Activated CD4-positive, alpha-beta T cell treated with anti-CD3 and anti-CD28 coated beads, Interleukin-2, amount 10 ng/mL, durations not matched to agents 7 days and 5 days (primary cell): ENCODE measurements around the gene ARHGAP23. TPM values are rescaled to one million over a fixed set of nuclear protein-coding genes. Genes with fewer than 3 reads are reported as not detected.

Experiments used
- CTCF ChIA-PET: fragments of 350-600 bp; sonication (Branson Sonifier 250); formaldehyde crosslinking; loops from one replicate; lab custom pipeline; 2021; ENCODE audit warnings: antibody characterized with exemption; lab: Charles Lee
- POLR2A ChIA-PET: fragments of 350-600 bp; sonication (Branson Sonifier 250); formaldehyde crosslinking; loops from one replicate; lab custom pipeline; 2021; ENCODE audit warnings: antibody characterized with exemption; lab: Charles Lee
- DNase-seq: peaks from one replicate; pipeline ENCODE4 v3.0.0-alpha.2; 2020
- H3K27ac Mint-ChIP-seq: one replicate; pipeline ENCODE4 v1.8.0; 2021; ENCODE audit warnings: mild to moderate bottlenecking, moderate library complexity, mixed read lengths
- H3K27me3 Mint-ChIP-seq: one replicate; pipeline ENCODE4 v1.8.0; 2021; ENCODE audit warnings: mixed read lengths
- H3K36me3 Mint-ChIP-seq: one replicate; pipeline ENCODE4 v1.8.0; 2021; ENCODE audit warnings: low read depth, mixed read lengths
- H3K4me1 Mint-ChIP-seq: one replicate; pipeline ENCODE4 v1.8.0; 2021; ENCODE audit warnings: mixed read lengths
- H3K4me3 Mint-ChIP-seq: one replicate; pipeline ENCODE4 v1.8.0; 2021; ENCODE audit warnings: mild to moderate bottlenecking, moderate library complexity, mixed read lengths
- H3K9me3 Mint-ChIP-seq: one replicate; pipeline ENCODE4 v1.8.0; 2021; ENCODE audit warnings: mixed read lengths
- total RNA-seq, 2 experiments: library from RNA; stranded (reverse); gene quantifications; one replicate each; pipeline ENCODE4 v1.2.3, GENCODE V29; 2021

The ARHGAP23 gene
- total RNA-seq, 2 experiments from 2014 or later, result 0.17 to 0.23 TPM

DNA sequence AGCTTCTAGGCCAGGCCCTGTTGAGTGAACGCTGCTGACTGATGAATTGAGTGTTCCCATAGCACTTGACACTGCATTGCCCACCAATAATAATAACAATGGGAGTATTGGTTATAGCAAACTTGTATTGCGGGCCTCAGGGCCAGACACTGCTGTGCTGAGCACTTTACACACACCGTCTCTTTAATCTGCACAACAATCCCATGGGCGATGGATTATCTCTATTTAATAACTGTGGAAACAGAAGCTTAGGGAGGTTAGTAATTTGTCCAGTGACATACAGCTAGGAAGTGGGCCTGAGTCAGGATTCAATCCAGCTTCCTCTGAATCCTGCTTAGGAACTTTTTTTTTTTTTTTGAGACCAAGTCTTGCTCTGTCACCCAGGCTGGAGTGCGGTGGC lies 11.2 kb downstream of the ARHGAP23 start:
- H3K27ac Mint-ChIP-seq, result no peak overlapping the region
- no peak for DNase-seq
- peaks cover 5% of the 10 kb centered on the region for H3K4me1 Mint-ChIP-seq
- H3K27me3 Mint-ChIP-seq, result peaks cover 7% of the 10 kb centered on the region
- ChIA-PET POLR2A (no interaction called here), CTCF (interaction anchor here (0.6 to 1.7 kb wide), 5 partner anchors 10 to 228 kb away, joined by 3 to 5 read pairs (median 4); no protein-coding TSS in a partner anchor)
- H3K4me3 Mint-ChIP-seq, result no peak overlapping the region
- H3K9me3 Mint-ChIP-seq, result no peaks in the 10 kb centered on the region
- no peaks in the 10 kb centered on the region for H3K36me3 Mint-ChIP-seq

DNA sequence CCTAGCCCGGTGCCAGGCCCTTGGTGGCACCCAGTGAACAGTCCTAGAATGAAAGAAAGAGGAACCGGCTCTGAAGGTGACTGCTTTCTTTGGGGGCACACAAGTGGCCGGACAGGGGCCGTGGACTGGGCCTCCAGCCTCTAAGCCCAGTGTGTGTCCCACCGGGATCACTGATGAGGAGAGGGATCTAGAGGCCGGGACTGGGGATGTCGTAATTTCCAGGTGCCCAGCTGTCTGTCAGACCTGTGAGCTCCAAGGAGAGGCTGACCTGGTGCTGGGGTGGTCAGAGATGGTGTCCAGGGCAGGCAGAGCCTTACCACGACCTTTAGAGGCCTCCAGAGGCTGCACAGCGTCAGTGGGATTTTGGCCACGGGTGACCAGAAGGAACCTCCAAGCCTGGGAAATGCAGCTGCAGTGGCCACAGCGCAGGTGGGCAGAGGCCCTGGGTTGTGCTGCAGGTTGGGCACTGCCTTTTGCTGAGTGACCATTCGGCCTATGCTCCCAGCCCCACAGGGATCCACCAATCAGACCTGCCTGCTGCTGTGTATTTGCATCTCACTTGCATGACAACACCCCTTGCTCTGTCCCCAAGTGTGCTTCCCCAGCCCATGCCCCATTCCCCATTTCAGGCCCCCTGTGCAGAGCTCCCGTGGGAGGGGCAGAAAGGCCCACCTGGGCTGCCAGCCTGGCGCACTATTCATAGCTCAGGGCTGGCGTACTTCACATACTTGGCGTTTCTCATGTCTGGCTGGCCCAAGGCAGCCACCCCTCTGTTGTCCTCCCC lies 12.5 kb downstream of the ARHGAP23 start:
- H3K27ac Mint-ChIP-seq, result no peak overlapping the region
- no peaks in the 10 kb centered on the region for H3K9me3 Mint-ChIP-seq
- H3K4me3 Mint-ChIP-seq, result no peak overlapping the region
- no peaks in the 10 kb centered on the region for H3K36me3 Mint-ChIP-seq
- ChIA-PET POLR2A (no interaction called here), CTCF (interaction anchor here (0.6 kb wide), 1 partner anchor 29 kb away, joined by 4 read pairs; no protein-coding TSS in a partner anchor)
- peaks cover 8% of the 10 kb centered on the region for H3K27me3 Mint-ChIP-seq
- DNase-seq, result no peak
- peaks cover 5% of the 10 kb centered on the region for H3K4me1 Mint-ChIP-seq

DNA sequence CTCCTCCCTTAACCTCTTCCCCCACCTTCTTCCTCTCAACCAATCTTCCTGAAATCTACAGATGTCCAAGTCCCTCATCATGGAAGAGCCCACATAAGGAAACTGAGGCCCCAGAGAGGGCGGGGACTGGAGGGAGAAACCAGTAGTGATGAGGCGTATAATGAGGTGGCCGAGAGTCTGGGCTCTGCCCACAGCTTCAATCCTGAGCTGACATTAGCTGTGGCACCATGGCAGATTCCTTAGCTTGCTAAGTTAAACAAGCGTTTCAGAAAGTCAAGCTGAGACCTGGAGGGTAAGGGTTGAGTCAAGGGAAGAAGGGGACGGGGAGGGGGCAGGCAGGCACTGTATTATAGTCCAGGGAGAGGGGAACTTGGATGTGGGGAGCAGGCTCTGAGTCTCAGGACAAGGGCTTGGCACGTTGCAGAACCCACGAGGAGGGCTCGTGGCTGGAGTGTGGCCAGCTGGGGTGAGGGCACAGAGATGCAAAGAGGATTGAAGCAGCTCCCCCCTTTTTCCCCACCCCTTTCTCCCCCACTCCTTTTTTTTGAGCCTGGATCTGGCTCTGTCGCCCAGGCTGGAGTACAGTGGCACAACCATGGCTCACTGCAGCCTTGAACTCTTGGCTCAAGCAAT lies 13.3 kb downstream of the ARHGAP23 start:
- CTCF ChIA-PET, result interaction anchor here (0.6 kb wide), 1 partner anchor 29 kb away, joined by 4 read pairs; no protein-coding TSS in a partner anchor
- no peak for DNase-seq
- Mint-ChIP-seq H3K4me1 (peaks cover 5% of the 10 kb centered on the region), H3K9me3 (no peaks in the 10 kb centered on the region), H3K36me3 (no peaks in the 10 kb centered on the region), H3K27me3 (peaks cover 8% of the 10 kb centered on the region), H3K4me3 (no peak overlapping the region), H3K27ac (no peak overlapping the region)
- POLR2A ChIA-PET, result no interaction called here

DNA sequence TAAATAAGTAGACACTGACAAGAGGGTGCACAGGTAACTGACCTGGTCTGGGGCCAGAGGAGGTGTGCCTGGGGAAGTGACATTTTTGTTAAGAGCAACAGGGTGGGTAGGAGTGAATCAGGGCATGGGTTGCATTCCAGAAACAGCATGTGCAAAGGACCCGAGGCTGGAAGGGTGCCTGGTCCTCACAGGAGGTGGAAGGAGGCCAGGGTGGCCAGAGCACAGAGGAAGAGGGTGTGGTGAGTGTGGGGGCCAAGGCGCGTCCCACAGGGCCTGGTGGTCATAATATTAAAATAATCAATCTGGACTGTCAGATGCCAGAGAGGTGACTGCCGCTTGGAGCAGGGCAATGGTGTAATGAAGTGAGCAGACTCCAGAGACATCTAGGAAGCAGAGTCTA lies 14.3 kb downstream of the ARHGAP23 start:
- H3K27me3 Mint-ChIP-seq, result peaks cover 6% of the 10 kb centered on the region
- POLR2A ChIA-PET, result no interaction called here
- CTCF ChIA-PET, result no interaction called here

DNA sequence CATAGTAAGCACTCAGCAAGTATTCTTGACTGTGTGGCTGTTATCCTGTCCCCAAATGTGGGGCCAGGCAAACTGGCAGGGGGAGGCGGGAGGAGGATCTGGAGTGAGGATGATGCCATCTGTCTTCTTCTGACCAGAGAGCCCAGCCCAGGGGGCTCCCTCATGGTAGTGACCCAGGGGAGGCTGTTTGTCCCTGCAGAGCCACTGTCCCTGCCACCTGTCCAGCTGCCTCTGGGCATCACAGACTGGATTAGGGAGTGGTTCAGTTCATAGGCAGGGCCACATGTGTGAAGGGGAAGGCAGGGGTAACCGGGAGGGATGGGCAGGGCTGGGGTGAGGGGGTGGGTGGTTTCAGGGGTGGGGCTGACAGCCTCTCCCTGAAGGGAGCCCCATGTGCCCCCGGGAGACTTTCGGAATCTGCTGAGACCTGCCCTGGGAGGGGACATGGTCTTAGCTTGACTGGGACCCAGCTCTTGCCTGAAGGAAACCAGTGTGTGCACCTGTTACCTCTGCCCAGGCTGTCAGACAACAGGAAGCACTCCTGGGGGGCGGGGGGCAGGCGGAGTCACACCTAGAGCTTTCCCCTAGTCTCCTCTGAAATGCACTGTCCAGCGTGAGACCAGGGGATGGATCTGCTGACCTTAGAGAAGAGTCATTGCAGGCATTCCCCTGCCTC lies 15.2 kb downstream of the ARHGAP23 start:
- H3K4me3 Mint-ChIP-seq, result no peak overlapping the region
- peaks cover 6% of the 10 kb centered on the region for H3K27me3 Mint-ChIP-seq
- ChIA-PET CTCF (no interaction called here), POLR2A (no interaction called here)
- DNase-seq, result no peak
- no peaks in the 10 kb centered on the region for H3K9me3 Mint-ChIP-seq
- no peaks in the 10 kb centered on the region for H3K36me3 Mint-ChIP-seq
- H3K4me1 Mint-ChIP-seq, result peaks cover 5% of the 10 kb centered on the region
- H3K27ac Mint-ChIP-seq, result no peak overlapping the region

More for the DNA sequence above, 14.3 kb downstream of the ARHGAP23 start:
- no peak overlapping the region for H3K4me3 Mint-ChIP-seq
- no peak overlapping the region for H3K27ac Mint-ChIP-seq
- H3K4me1 Mint-ChIP-seq, result peaks cover 5% of the 10 kb centered on the region
- no peaks in the 10 kb centered on the region for H3K36me3 Mint-ChIP-seq
- no peak for DNase-seq
- H3K9me3 Mint-ChIP-seq, result no peaks in the 10 kb centered on the region

DNA sequence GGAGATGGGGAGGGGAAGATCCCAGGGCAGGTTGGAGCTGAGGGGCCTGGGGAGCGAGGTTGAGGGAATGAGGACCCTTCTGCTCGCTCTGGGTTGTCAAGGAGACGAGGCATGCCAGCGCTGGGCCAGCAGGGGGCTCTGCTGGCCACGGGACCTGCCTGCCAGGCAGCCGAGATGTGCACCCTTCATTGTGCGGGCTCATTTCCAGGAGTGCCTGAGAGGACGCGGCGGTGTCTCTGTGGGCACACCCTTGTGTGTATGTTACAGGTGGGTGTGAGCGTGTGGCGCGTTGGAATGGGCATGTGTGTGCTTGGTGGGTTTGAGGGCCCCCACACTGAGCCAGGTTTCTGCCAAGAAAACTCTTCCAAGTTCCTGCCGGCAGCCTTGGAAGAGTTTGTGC lies 15.9 kb downstream of the ARHGAP23 start:
- Mint-ChIP-seq H3K4me3 (no peak overlapping the region), H3K27ac (no peak overlapping the region), H3K27me3 (peaks cover 6% of the 10 kb centered on the region), H3K36me3 (no peaks in the 10 kb centered on the region), H3K4me1 (peaks cover 5% of the 10 kb centered on the region), H3K9me3 (no peaks in the 10 kb centered on the region)
- CTCF ChIA-PET, result no interaction called here
- DNase-seq, result peak; percentile 51
- POLR2A ChIA-PET, result no interaction called here

DNA sequence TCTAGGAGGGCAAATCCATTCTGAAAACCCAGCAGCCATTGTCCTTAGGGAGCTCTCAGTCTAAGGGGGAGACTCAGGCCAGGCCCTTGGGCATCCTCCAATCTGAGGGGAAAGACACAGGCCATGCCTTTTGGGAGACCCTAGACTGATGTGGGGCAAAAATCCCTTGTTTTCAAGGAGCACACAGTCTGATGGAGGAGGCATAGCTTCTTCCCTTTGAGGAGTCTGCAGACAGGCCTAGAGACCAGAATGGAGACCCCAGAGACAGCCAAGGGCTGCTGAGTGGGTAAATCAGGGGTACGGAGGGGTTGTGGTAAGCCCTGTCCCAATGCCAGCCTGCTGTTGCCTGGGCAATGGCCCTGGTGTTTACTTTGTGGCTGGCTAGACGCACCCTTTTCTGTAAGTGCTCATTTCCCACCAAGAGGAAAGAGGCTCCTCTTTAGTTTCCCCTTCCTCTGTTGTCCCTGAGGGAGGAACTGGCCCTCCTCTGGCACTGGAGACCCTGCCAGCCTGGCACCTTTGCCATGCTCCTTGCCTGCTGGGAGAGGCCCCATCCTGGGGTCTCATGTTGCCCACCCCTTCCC lies 19.3 kb downstream of the ARHGAP23 start:
- H3K4me1 Mint-ChIP-seq, result peaks cover 5% of the 10 kb centered on the region
- no peaks in the 10 kb centered on the region for H3K36me3 Mint-ChIP-seq
- no peak overlapping the region for H3K27ac Mint-ChIP-seq
- no peak for DNase-seq
- H3K9me3 Mint-ChIP-seq, result no peaks in the 10 kb centered on the region
- no peak overlapping the region for H3K4me3 Mint-ChIP-seq
- H3K27me3 Mint-ChIP-seq, result peaks cover 15% of the 10 kb centered on the region
- CTCF ChIA-PET, result interaction anchor here (0.8 to 1.1 kb wide), 2 partner anchors 13 to 115 kb away, joined by 3 read pairs; no protein-coding TSS in a partner anchor
- POLR2A ChIA-PET, result no interaction called here

DNA sequence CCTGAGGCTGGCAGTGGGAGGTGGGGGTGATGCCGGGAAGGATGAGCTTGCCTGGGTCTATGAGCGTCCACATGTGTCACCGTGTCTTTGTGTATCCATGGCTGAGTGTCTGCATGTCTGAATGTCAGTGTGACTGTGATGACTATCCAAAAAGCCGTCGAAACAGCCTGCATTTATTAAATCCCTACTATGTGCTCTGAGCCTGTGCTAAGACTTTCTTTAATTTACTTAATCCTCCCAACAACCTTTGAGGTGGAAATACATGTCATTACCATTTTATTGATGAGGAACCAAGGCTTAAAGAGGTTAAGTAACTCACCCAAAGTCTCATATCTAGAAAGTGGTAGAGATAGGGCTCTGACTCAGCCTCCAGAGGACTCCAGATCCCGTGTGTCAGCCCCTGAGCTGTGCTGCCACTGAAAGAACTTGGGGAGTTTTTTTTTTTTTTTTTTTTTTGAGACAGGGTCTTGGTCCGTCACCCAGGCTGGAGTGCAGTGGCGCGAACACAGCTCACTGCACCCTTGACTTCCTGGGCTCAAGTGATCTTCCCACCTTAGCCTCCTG lies 20.0 kb downstream of the ARHGAP23 start:
- Mint-ChIP-seq H3K4me1 (peaks cover 10% of the 10 kb centered on the region), H3K36me3 (no peaks in the 10 kb centered on the region), H3K4me3 (no peak overlapping the region), H3K27me3 (peaks cover 22% of the 10 kb centered on the region), H3K9me3 (no peaks in the 10 kb centered on the region), H3K27ac (no peak overlapping the region)
- ChIA-PET POLR2A (no interaction called here), CTCF (no interaction called here)
- DNase-seq, result no peak

DNA sequence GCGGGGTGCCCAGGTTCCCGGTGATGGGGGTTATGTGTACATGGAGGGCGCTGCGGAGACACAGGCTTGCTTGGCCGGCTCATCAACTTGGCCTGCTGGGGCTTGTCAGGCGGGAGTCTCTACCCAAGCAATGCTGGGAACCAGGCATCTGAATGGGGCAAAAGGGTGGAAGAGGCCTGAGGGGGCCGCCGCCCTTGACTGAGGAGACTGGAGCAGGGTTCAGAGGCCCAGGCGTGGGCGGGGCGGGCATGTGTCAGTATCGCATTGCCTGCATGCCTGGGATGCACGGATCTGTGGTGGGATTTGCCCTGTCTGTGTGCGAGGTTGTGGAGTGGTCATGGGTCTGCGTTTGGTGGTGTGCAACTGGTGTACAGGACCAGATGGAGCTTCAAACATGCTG lies 21.1 kb downstream of the ARHGAP23 start:
- Mint-ChIP-seq H3K27ac (no peak overlapping the region), H3K4me3 (no peak overlapping the region), H3K27me3 (peaks cover 22% of the 10 kb centered on the region), H3K9me3 (no peaks in the 10 kb centered on the region), H3K4me1 (peaks cover 6% of the 10 kb centered on the region), H3K36me3 (no peaks in the 10 kb centered on the region)
- CTCF ChIA-PET, result no interaction called here
- POLR2A ChIA-PET, result no interaction called here
- DNase-seq, result no peak

DNA sequence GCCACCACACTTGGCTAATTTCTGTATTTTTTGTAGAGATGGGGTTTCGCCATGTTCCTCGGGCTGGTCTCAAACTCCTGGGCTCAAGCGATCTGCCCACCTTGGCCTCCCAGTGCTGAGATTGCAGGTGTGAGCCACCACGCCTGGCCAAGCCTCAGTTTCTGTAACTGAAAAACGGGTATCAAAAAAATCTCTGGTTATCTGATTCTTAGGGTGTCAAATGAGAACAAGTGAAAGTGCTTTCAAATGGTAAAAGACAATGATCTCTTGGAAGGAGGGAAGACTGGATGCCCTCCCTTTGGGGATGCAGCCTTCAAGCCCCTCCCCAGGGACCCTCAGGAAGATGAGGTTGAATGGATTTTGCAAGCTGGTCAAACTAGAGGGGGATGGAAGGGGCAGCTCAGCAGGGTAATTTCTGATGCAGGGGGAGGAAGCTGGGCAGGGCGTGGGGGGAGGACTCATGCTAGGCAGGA lies 22.3 kb downstream of the ARHGAP23 start:
- no peak overlapping the region for H3K4me3 Mint-ChIP-seq
- CTCF ChIA-PET, result no interaction called here

DNA sequence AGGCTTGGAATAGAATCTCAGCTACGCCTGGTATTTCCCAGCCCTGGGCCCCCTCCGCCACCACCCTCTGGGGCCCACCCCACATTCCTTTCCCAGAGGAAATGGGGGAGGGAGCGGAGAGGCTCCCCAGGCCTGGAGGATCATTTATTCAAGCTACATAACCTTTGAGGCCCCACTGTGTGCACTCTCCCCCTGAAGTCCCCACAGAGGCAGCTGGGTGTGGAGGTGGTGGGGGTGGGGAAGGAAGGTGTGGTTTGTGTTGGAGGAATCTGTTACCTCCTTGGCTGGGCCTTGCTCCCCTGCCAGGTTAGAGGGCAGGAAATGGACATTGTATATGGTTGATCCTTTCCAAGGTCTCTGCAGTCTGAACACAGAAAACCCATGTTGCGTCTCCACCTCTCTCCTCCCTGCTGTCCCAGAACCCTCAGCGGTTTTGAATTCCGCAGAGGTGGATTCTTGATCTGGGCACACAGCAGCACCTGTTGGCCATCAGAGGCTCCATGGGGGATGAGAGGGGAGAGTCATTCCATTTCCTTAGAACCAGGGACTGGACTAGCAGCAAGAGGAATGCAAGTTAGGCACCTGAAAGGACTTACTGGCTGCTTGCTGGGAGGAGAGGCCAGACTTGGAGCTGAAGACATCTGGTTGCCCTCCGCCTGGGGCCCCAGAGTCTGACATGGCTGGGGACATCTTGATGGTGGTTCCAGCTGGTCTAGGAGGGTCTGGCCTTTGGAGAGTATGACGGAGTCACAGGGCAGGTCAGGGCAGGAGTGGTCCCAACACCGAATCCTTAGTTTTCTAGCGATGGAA lies 23.0 kb downstream of the ARHGAP23 start:
- Mint-ChIP-seq H3K27ac (no peak overlapping the region), H3K36me3 (no peaks in the 10 kb centered on the region), H3K4me1 (peaks cover 13% of the 10 kb centered on the region), H3K27me3 (peaks cover 33% of the 10 kb centered on the region), H3K4me3 (no peak overlapping the region), H3K9me3 (no peaks in the 10 kb centered on the region)
- no peak for DNase-seq
- ChIA-PET CTCF (interaction anchor here (0.9 kb wide), 1 partner anchor 107 kb away, joined by 3 read pairs; no protein-coding TSS in a partner anchor), POLR2A (no interaction called here)

More for the DNA sequence above, 22.3 kb downstream of the ARHGAP23 start:
- Mint-ChIP-seq H3K36me3 (no peaks in the 10 kb centered on the region), H3K27me3 (peaks cover 31% of the 10 kb centered on the region), H3K27ac (no peak overlapping the region), H3K4me1 (peaks cover 13% of the 10 kb centered on the region), H3K9me3 (no peaks in the 10 kb centered on the region)
- POLR2A ChIA-PET, result no interaction called here
- DNase-seq, result no peak
